ENCODE data around the gene EMC7.

The EMC7 gene

DNA sequence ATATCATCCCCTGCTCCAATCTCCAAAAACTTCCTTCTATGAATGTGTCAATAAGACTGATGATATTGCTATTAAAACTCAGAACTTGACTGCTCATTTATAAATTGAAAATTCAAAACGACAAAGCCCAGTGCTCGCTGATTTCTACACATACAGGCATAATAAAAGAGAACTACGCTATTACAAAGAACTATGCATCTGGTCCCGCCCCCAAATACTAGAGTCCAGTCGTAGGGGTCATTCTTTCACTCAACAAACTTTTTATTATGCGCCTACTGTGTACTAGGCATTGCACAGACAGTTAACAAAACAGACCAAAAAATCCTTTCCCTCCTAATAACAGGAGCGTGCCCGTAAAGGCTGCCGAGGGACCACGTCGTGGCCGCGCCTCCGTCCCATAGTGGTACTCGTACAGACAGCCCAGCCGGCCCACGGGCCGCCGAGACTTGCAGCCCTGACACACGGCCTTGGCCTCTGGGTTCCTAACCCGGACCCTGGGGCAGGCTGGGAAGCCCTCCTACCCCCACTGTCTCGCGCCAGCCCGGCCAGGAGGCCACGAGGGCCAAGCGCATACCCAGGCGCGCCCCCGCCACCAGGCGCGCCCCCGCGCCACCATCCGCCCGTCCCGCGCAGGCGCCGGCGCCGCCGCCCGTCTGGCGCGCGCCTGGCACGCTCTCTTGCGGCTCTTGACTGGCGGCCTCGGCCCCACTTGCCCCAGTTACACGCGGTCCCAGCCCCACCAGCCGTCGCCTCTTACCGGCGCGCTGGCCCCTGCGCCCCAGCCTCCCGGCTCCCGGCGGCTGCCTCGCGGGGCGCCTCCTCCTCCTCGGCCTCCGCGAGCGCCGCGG, 63.4 kb downstream of the EMC7 start:
- DNase-seq, result peak; percentile 57
